GM15510 (cell line): Measurements from ENCODE around the gene MCM5.

Experiments
- POLR2A ChIP-seq: IDR thresholded peaks from 3 replicates; pipeline ENCODE4 v1.6.1; 2011; ENCODE audit warnings: borderline replicate concordance; ENCODE audit not compliant: insufficient read length; ENCODE audit errors: extremely low read depth

The MCM5 gene

DNA sequence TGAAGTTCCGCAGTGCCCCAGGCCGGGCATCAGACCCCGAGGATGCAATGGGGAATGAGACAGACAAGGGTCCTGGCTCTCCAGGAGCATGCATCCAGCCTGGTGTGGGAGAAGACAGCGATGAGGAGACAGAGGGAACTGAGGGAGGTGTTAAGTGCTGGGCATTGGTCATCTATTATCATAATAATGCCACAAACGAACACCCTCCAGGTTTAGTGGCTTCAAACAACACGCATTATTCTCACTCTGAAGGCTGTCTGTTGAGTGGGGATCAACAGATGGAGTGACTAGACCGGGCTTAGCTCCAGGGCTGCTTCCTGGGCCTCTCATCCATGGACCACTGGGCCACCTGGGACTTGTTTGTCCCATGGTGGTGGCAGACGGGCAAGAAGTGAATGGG is 48.6 kb downstream of the MCM5 start:
- TF ChIP-seq POLR2A: no peak

DNA sequence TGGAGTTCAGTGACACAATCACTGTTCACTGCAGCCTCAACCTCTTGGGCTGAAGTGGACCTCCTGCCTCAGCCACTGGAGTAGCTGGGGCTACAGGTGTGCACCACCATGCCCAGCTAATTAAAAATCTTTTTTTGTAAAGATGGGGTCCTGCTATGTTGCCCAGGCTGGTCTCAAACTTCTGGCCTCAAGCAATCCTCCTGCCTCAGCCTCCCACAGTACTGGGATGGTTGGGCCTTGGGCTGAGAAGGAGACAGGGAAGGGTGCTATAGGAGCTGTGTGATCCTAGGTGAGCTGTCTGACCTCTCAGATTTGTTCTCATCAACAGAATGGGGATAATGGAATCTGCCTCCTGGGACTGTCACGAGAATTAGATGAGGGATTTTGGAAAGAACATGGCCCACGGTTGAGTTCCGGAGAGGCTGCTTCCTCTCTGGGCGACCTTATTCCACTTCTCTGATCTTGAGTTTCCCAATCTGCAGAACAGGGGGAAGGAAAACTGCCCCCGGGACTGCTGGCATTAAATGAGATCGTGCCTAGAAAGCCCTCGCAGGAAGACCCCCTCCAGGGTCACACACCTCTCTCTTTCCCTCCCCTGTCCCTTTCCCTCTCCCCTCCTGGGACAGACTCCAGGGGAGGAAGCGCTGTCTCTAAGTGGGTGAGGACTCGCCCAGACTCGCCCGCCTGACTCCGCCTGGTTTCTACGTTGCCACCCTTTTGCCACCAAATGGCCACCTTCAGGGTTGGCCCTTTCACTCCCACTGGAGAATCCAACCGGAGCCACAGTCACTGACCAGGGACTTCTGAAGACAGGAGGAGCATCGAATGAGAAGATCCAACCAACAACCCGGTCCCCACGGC is 50.1 kb downstream of the MCM5 start:
- TF ChIP-seq POLR2A: no peak

DNA sequence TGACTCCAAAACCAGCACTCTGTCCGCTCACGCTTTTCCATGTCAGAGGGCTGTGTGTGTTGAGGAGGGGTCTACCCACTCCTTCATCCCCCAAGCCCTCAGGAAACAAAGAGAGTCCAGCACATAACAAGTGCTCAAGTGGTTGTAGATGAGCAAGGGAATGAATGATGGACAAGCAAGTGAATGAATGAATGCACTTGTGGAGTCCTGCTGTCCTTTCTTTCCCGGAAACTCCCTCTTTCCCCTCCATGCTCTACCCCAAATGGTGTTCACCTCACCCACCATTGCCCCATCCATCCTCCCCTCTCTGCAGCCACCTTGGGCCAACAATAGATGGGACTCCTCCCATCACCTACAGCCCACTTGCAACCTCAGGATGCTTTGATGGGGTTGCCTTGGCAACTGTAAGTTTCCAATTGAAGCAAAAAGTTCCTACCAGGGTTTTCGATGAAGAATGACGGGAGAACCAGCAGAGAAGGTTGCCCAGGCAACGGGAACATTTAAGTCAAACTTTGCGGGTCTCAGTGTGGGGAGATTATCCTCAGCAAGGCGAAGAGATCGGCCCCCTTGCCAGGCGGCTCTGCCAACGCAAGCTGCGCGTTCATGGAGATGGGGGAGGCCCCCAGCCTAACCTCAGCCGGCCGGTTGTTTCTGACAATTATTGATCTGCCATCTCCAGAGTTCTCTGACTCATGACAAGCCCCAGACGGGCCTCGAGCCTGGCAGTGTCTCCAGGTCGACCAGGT is 51.1 kb downstream of the MCM5 start:
- no peak for TF ChIP-seq POLR2A

DNA sequence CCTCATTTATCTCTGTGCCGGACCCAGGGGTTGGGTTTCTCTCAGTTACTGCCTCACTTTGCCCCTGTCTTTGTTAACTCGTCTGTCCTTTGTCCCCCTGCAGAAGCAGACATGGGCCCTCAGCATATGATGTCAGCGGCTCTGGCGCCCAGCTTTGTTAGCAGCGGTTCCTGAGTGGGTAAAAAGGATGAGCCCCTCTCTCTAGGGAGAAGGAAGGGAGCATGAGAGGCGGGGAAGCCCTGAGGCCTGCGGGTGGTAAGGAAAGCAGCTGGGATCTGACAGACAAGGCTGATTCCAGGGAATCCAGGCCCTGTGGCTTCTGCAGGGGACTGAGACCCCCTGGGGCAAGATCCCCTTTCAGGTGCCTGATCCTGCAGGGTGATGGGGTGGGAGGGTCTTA is 51.7 kb downstream of the MCM5 start:
- TF ChIP-seq POLR2A: no peak

DNA sequence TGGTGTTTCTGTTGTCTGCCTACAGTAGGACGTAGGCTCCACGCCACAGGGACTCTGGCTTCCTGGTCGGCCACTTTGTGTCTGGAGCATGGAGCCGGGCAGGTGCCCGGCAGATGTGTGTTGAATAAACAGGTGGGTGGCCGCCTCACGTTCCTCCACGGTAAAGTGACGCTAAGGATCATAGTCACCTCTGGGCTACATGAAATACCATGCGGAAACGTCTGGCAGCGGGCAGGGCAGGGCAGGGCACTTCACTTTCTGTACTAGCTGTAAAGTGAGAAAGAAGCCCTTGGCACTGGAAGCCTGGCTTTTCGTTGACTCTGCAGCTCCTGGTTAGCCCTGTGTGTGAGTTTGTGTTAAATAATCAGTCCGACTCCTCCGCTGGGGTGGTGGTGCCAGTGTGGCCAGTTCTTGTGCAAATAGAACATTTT is 52.4 kb downstream of the MCM5 start:
- TF ChIP-seq POLR2A: no peak

GRCh38 chr22:35452810-35453743 is 53.1 kb downstream of the MCM5 start:
- no peak for TF ChIP-seq POLR2A

DNA sequence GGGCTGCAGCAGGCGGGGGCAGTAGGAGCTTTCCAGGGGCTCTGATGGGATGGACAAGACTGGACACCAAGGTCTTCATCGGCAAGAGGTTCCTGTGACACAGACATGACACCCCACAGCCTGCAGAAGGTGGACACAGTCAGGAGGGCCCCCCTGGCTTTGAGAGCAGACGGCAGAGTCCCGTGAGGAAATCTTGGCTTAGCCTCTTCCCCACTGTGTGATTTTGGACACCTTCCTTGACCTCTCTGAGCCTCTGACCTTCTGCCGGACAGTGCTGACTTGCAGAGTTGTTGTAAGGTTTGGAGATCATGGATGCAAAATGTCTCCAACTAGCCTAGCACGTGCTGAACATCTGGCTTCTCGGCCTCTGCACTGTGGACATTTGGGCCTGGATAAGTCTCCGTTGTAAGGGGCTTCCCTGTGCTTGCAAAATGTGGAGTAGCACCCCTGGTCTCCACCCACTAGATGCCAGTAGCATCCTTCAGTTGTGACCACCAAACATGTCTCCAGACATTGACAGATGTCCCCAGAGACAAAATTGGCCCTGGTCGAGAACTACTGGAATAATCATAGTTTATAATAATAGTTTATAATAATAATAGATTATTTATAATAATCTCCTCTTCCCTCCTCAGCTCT is 54.6 kb downstream of the MCM5 start:
- TF ChIP-seq POLR2A: no peak

GRCh38 chr22:35455529-35455928 is 55.6 kb downstream of the MCM5 start:
- no peak for TF ChIP-seq POLR2A

DNA sequence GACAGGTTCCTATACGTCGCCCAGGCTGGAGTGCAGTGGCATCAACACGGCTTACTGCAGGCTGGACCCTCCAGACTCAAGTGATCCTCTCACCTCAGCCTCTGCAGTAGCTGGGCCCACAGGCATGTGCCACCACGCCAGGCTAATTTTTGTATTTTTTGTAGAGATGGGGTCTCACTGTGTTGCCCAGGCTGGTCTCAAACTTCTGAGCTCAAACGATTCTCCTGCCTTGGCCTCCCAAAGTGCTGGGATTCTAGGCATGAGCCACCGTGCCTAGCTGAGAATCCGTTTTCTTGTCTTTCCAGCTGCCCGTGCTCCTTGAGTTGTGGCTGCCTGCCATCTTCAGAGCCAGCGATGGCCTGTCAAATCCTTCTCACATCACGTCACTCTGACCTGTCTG is 56.8 kb downstream of the MCM5 start:
- no peak for TF ChIP-seq POLR2A

DNA sequence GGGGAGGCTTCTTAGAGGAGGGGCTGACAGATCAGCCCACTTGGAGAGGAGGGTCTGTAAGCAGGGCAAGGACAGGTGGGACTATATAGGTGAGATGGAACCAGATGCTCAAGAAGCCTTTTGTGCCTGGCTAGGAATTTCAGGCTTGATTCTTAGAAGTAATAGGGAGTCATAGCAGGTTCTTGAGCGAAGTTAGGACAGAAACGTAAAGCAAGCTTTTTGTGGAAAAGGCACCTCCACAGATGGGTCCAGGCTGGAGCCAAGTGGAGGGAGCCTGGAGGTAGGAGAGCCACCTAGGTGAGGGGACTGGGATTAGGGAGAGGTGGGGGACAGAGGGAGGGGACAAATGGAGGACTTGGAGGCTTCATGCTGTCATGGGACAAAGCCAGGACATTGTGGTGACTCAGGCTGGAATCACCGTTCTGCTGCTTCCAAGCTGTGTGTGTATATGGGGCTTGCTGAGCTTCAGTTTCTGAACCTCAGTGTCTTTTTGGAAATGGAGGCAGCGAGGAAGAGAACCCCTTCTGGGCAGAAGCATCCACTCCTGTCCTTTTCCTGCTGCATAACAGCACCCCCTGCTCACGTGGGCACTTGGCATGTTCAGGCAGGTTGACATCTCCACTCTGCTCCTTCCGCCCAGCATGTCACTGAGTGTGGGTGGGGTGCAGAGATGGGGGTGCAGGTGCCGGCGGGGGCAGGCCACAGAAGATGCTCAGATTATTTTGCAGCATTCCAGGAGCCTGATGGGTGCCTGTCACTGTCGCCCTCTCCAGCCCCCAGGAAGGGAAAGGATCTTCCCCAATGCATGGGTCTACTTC is 58.0 kb downstream of the MCM5 start:
- TF ChIP-seq POLR2A: no peak

DNA sequence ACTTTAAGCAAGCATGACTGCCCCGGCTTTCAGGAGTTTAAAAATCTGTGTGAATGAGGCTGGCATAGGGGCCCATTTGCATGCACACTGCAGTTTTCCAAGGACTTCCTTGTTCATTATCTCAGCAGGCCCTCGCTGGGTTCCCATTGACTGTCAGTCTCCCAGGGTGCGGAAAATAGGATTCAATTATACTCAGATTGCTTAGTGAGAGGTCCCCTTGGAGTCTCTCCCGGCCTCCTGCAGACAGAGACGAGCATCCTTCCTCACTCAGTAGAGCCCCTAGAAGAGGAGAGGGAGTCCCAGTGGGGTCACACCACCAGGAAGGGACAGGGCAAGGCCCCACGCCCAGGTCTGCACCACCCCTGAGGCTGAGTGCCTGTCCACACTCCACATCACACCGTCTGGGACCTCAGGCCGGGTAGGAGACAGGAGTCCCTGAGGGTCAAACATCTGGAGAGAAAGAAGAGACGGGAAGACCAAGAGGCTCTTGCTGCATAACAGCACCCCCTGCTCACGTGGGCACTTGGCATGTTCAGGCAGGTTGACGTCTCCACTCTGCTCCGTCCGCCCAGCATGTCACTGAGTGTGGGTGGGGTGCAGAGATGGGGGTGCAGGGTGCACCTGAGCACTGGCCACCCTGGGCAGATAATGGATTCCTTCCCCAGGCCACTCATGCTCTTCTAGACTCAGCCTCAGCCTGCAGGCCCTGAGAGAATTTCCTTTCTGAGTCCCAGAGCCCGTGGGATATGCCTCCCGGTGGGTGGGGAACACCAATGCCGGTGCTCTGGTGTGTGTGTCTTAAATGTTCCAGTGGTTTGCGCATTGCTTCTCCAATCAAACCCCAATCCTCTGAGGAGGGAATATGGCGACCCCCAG is 58.8 kb downstream of the MCM5 start:
- no peak for TF ChIP-seq POLR2A

- TF ChIP-seq POLR2A: no peak
Measured at GRCh38 chr22:35459423-35459894, 59.5 kb downstream of the MCM5 start.
